Thymus (tissue), 11 donors: ENCODE results near the gene APOC1. TPM values are rescaled to one million over a fixed set of nuclear protein-coding genes. Genes with fewer than 3 reads are reported as not detected.

Experiments
- DNase-seq, 9 donors: peaks; one replicate each; pipeline ENCODE4 v3.0.0-alpha.2; 2013; ENCODE audit warnings: low spot score in 9 of 9, low read depth in 6 of 9, missing footprints in 1 of 9
- H3K27ac ChIP-seq, 2 donors: one replicate each; pipeline ENCODE4 v1.5.1; 2013; ENCODE audit warnings: control low read depth in 1 of 2, low read depth in 1 of 2, low read length in 1 of 2, mild to moderate bottlenecking in 1 of 2, moderate library complexity in 1 of 2
- H3K27me3 ChIP-seq, 2 donors: one replicate each; pipeline ENCODE4 v1.5.1; 2013; ENCODE audit warnings: low read length in 1 of 2; ENCODE audit not compliant: control insufficient read depth in 2 of 2, insufficient read depth in 1 of 2
- H3K36me3 ChIP-seq, 2 donors: one replicate each; pipeline ENCODE4 v1.5.1; 2013; ENCODE audit warnings: low read length in 1 of 2, mild to moderate bottlenecking in 1 of 2, moderate library complexity in 1 of 2; ENCODE audit not compliant: control insufficient read depth in 2 of 2, insufficient read depth in 2 of 2
- H3K4me1 ChIP-seq, 2 donors: one replicate each; pipeline ENCODE4 v1.5.1; 2013; ENCODE audit warnings: low read length in 2 of 2; ENCODE audit not compliant: control insufficient read depth in 2 of 2, insufficient read depth in 2 of 2
- H3K4me3 ChIP-seq, 2 donors: one replicate each; pipeline ENCODE4 v1.5.1; 2013; ENCODE audit warnings: low read length in 2 of 2, control low read depth in 1 of 2, mild to moderate bottlenecking in 1 of 2
- H3K9me3 ChIP-seq, 2 donors: one replicate each; pipeline ENCODE4 v1.5.1; 2013; ENCODE audit warnings: low read length in 1 of 2, mild to moderate bottlenecking in 1 of 2; ENCODE audit not compliant: control insufficient read depth in 2 of 2, insufficient read depth in 1 of 2
- WGBS: extraction: QIAGEN DNeasy Blood & Tissue Kit; methylation state at CpG from one replicate; pipeline ENCODE4 v1.1.7; 2013; 5-methylcytosine and 5-hydroxymethylcytosine counted together
- polyA plus RNA-seq: library from polyadenylated mRNA; stranded (reverse); fragments of 200-250 nt; gene quantifications from one replicate; pipeline ENCODE4 v1.2.3, GENCODE V29; 2013
- total RNA-seq: library from RNA; stranded (reverse); fragments of 120-200 nt; gene quantifications from one replicate; pipeline ENCODE4 v1.2.4, GENCODE V29; 2013
- donor health status: healthy.

Gene APOC1
- total and polyA plus RNA-seq, 2 donors = 85.6 to 249 TPM

DNA sequence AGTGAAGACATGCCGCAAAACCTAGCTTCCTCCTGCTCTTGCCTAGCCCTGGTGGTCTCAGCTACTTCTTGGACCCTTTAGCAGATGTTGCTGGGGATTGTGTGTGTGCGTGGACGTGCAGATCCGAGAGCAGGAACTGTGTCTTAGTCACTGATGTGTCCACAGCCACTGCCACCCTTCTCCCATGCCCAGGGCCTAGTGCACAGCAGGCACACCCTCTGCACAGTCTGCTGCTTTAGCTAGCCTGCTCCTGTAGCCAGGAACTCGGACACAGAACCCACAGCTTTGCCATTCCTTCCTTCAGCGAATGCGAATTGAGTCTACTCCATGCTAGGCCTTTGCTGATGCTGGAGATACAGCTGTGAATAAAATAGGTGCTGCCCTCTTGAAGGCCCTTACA lies 43.1 kb downstream of the APOC1 start:
- H3K36me3 ChIP-seq = peaks cover 12 to 20% of the 10 kb centered on the region in 2 donors
- no peak overlapping the region for H3K27ac ChIP-seq
- no peak for DNase-seq
- WGBS = 99% methylated on average over 7 of the region's 7 CpGs
- peaks cover 10 to 18% of the 10 kb centered on the region in 2 donors for H3K4me1 ChIP-seq
- no peaks in the 10 kb centered on the region for H3K27me3 ChIP-seq
- H3K4me3 ChIP-seq = no peak overlapping the region
- no peaks in the 10 kb centered on the region for H3K9me3 ChIP-seq

DNA sequence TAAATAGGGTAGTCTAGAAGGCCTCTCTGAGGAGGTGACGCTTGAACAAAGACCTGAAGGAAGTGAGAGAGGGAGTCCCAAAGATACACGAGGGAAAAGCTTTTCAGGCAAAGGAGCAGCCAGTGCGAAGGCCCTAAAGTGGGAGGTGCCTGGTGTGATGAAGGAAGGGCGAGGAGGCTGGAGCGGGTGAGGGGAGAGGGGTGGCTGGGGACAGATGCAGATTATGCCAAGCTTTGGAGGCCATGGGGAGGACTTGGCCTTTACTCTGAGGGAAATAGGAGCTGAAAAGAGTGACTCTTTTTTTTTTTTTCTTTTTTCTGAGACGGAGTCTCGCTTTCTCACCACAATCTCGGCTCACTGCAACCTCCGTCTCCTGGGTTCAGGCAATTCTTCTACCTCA lies 43.7 kb downstream of the APOC1 start:
- Histone ChIP-seq H3K4me3 (no peak overlapping the region), H3K36me3 (peaks cover 14 to 20% of the 10 kb centered on the region in 2 donors), H3K27me3 (no peaks in the 10 kb centered on the region), H3K27ac (no peak overlapping the region), H3K9me3 (no peaks in the 10 kb centered on the region), H3K4me1 (peaks cover 10 to 18% of the 10 kb centered on the region in 2 donors)
- WGBS = 93% methylated on average over 9 of the region's 9 CpGs
- no peak for DNase-seq

DNA sequence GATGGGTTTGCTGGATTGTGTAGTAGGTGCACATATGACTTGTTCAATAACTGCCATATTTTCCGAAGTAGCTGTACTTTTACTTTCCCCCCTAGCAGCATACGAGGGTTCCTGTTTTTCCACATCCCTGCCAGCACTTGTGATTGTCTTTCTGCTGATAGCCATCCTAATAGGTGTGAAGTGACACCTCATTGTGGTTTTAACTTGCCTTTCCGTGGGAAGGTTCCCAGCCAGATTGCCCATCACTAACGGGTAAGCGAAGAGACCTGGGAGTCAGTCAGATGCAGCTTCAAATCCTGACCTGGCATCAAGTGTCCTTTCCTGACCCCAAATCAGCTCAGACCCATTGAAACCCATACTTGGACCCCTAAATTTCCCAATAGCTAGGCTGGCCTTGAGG lies 45.3 kb downstream of the APOC1 start:
- peaks cover 10 to 11% of the 10 kb centered on the region in 2 donors for H3K4me1 ChIP-seq
- peaks cover 20 to 27% of the 10 kb centered on the region in 2 donors for H3K36me3 ChIP-seq
- WGBS = 95% methylated on average over 5 of the region's 5 CpGs
- no peaks in the 10 kb centered on the region for H3K27me3 ChIP-seq
- no peak overlapping the region for H3K27ac ChIP-seq
- H3K9me3 ChIP-seq = no peaks in the 10 kb centered on the region
- H3K4me3 ChIP-seq = no peak overlapping the region
- no peak for DNase-seq

DNA sequence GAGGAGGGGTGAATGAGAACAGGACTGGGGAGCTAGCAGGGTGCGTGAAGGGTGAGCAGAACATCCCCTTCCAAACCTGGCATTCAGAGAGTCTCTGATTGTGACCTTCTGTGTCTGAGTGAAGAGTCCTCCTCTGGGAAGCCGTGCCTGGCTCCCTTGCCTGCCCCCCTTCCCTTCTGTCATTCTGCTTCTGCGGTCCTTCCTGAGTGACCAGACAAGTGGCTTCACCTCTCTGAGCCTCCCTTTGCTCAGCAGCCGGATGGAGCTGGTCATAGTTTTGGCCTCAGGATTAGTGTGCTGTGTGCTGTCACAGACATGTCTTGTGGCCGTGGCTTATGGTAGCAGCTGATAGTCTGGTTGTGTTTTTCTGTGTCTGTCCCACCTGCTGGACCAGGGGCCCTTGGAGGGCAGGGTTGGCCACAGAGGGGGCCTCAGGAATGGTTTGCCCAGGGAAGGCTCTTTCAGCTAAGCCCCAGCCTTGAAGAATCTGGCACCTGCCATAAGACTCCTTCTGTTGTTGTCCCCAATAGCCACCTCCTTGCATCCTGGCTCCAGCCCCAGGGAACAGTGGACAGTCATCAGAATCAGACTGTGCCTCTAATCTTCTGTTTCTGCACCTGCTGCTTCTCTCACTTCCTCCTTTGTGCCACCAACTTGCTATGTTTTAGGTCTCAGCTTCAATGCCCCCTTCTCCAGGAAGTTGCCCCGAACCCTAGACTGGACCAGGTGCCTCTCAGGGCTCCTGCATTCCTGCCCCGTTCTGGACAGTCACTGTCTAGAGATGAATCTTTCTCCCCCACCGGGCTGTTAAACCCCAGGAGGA lies 46.7 kb downstream of the APOC1 start:
- Histone ChIP-seq H3K27ac (no peak overlapping the region), H3K36me3 (peaks cover 24 to 33% of the 10 kb centered on the region in 2 donors), H3K4me3 (no peak overlapping the region), H3K9me3 (no peaks in the 10 kb centered on the region), H3K27me3 (no peaks in the 10 kb centered on the region), H3K4me1 (peaks cover 6% of the 10 kb centered on the region in 2 donors)
- no peak for DNase-seq
- 96% methylated on average over 8 of the region's 8 CpGs for WGBS

GRCh38 chr19:44961821-44962220 lies 47.4 kb downstream of the APOC1 start:
- H3K4me1 ChIP-seq = no peaks in the 10 kb centered on the region
- no peak for DNase-seq
- H3K36me3 ChIP-seq = peaks cover 25 to 37% of the 10 kb centered on the region in 2 donors
- no peaks in the 10 kb centered on the region for H3K27me3 ChIP-seq
- WGBS = 98% methylated on average over 8 of the region's 8 CpGs
- H3K27ac ChIP-seq = no peak overlapping the region
- no peak overlapping the region for H3K4me3 ChIP-seq
- no peaks in the 10 kb centered on the region for H3K9me3 ChIP-seq

- peaks cover 39 to 44% of the 10 kb centered on the region in 2 donors for H3K36me3 ChIP-seq
- WGBS = 98% methylated on average over 5 of the region's 5 CpGs
- H3K4me3 ChIP-seq = no peak overlapping the region
- H3K27me3 ChIP-seq = no peaks in the 10 kb centered on the region
- DNase-seq = no peak
- H3K27ac ChIP-seq = no peak overlapping the region
- no peaks in the 10 kb centered on the region for H3K9me3 ChIP-seq
- no peaks in the 10 kb centered on the region for H3K4me1 ChIP-seq
Observed at GRCh38 chr19:44968118-44968517, 53.7 kb downstream of the APOC1 start.

- H3K27ac ChIP-seq = no peak overlapping the region
- H3K9me3 ChIP-seq = no peaks in the 10 kb centered on the region
- peaks cover 45 to 49% of the 10 kb centered on the region in 2 donors for H3K36me3 ChIP-seq
- no peak for DNase-seq
- WGBS = 98% methylated on average over 4 of the region's 4 CpGs
- no peaks in the 10 kb centered on the region for H3K27me3 ChIP-seq
- H3K4me3 ChIP-seq = no peak overlapping the region
- H3K4me1 ChIP-seq = no peaks in the 10 kb centered on the region
Observed at GRCh38 chr19:44968670-44969069, 54.3 kb downstream of the APOC1 start.

Other genes with a start within 250 kb of the APOC1 start
- gene CEACAM19, start 243.1 kb upstream of the APOC1 start, total RNA-seq = 0.28 TPM
- 3.5 TPM for gene CEACAM19, start 243.1 kb upstream of the APOC1 start, polyA plus RNA-seq
- gene CEACAM16, start 215.5 kb upstream of the APOC1 start, total RNA-seq = 0.24 TPM
- gene CEACAM16, start 215.5 kb upstream of the APOC1 start, polyA plus RNA-seq = 0.09 TPM
- 2.9 TPM for gene BCL3, start 165.9 kb upstream of the APOC1 start, total RNA-seq
- gene BCL3, start 165.9 kb upstream of the APOC1 start, polyA plus RNA-seq = 62.9 TPM
- 0.42 TPM for gene CBLC, start 136.7 kb upstream of the APOC1 start, total RNA-seq
- 2.0 TPM for gene CBLC, start 136.7 kb upstream of the APOC1 start, polyA plus RNA-seq
- 11.2 TPM for gene BCAM, start 105.5 kb upstream of the APOC1 start, total RNA-seq
- gene BCAM, start 105.5 kb upstream of the APOC1 start, polyA plus RNA-seq = 48.7 TPM
- 11.2 TPM for gene NECTIN2, start 68.3 kb upstream of the APOC1 start, total RNA-seq
- gene NECTIN2, start 68.3 kb upstream of the APOC1 start, polyA plus RNA-seq = 19.5 TPM
- 36.7 TPM for gene TOMM40, start 23.4 kb upstream of the APOC1 start, total RNA-seq
- 25.6 TPM for gene TOMM40, start 23.4 kb upstream of the APOC1 start, polyA plus RNA-seq
- 130 TPM for gene APOE, start 8.8 kb upstream of the APOC1 start, total RNA-seq
- gene APOE, start 8.8 kb upstream of the APOC1 start, polyA plus RNA-seq = 334 TPM
- not detected for gene APOC4, start 27.6 kb downstream of the APOC1 start, total RNA-seq
- 0.32 TPM for gene APOC4, start 27.6 kb downstream of the APOC1 start, polyA plus RNA-seq
- 8.1 TPM for gene APOC2, start 31.4 kb downstream of the APOC1 start, total RNA-seq
- gene APOC2, start 31.4 kb downstream of the APOC1 start, polyA plus RNA-seq = 12.6 TPM
- gene CLPTM1, start 40.8 kb downstream of the APOC1 start, total RNA-seq = 14.6 TPM
- 36.8 TPM for gene CLPTM1, start 40.8 kb downstream of the APOC1 start, polyA plus RNA-seq
- 16.9 TPM for gene RELB, start 86.9 kb downstream of the APOC1 start, total RNA-seq
- gene RELB, start 86.9 kb downstream of the APOC1 start, polyA plus RNA-seq = 24.1 TPM
- 22.6 TPM for gene CLASRP, start 124.4 kb downstream of the APOC1 start, total RNA-seq
- 147 TPM for gene CLASRP, start 124.4 kb downstream of the APOC1 start, polyA plus RNA-seq
- gene ZNF296, start 161.9 kb downstream of the APOC1 start, total RNA-seq = 0.19 TPM
- 2.9 TPM for gene ZNF296, start 161.9 kb downstream of the APOC1 start, polyA plus RNA-seq
- 15.2 TPM for gene GEMIN7, start 164.7 kb downstream of the APOC1 start, total RNA-seq
- gene GEMIN7, start 164.7 kb downstream of the APOC1 start, polyA plus RNA-seq = 32.3 TPM
- 16.5 TPM for gene PPP1R37, start 178.6 kb downstream of the APOC1 start, total RNA-seq
- 39.3 TPM for gene PPP1R37, start 178.6 kb downstream of the APOC1 start, polyA plus RNA-seq
- gene NKPD1, start 246.4 kb downstream of the APOC1 start, total RNA-seq = 0.14 TPM
- gene NKPD1, start 246.4 kb downstream of the APOC1 start, polyA plus RNA-seq = 0.59 TPM